ENCODE measurements around the gene ZFPM1.

DNA sequence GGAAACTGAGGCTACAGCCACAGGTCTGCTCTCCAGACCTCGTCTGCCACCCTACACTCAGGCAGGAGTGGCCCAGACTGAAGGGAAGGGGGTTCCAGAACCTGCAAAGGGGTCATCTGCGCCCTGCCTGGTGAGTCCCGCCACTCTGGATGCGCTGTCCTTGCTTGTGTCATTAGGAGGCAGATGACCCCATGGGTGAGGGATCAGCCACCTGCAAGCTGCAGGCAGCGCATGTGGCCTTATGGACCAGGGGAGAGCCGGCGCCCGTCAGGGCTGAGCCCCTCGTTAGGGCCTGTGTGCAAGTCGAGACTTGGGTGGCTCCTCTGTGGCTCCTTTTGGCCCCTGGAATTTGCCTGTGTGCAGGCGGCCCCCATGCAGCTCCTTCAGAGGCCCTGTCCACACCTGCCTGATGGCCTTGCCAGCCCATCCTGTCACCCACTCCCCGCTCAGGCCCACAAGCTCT, 5.7 kb downstream of the ZFPM1 start:
- no peak for TF ChIP-seq EZH2phosphoT487 (IDR thresholded peaks at IDR 0.05; ENCODE audit: low read depth)
- TF ChIP-seq, protein P1, sequence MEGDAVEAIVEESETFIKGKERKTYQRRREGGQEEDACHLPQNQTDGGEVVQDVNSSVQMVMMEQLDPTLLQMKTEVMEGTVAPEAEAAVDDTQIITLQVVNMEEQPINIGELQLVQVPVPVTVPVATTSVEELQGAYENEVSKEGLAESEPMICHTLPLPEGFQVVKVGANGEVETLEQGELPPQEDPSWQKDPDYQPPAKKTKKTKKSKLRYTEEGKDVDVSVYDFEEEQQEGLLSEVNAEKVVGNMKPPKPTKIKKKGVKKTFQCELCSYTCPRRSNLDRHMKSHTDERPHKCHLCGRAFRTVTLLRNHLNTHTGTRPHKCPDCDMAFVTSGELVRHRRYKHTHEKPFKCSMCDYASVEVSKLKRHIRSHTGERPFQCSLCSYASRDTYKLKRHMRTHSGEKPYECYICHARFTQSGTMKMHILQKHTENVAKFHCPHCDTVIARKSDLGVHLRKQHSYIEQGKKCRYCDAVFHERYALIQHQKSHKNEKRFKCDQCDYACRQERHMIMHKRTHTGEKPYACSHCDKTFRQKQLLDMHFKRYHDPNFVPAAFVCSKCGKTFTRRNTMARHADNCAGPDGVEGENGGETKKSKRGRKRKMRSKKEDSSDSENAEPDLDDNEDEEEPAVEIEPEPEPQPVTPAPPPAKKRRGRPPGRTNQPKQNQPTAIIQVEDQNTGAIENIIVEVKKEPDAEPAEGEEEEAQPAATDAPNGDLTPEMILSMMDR (IDR thresholded peaks at IDR 0.05; ENCODE audit: low read depth, low read length): no peak

Data from OCI-LY3 (cell line).